ENCODE results near the gene CDY2A. TPM values are rescaled to one million over a fixed set of nuclear protein-coding genes. Genes with fewer than 3 reads are reported as not detected.
"Not testable (repeated sequence)": the region's sequence is repeated elsewhere in the genome, so short reads cannot be mapped to it uniquely, and the experiment has no call there.

CDY2A gene, protein sequence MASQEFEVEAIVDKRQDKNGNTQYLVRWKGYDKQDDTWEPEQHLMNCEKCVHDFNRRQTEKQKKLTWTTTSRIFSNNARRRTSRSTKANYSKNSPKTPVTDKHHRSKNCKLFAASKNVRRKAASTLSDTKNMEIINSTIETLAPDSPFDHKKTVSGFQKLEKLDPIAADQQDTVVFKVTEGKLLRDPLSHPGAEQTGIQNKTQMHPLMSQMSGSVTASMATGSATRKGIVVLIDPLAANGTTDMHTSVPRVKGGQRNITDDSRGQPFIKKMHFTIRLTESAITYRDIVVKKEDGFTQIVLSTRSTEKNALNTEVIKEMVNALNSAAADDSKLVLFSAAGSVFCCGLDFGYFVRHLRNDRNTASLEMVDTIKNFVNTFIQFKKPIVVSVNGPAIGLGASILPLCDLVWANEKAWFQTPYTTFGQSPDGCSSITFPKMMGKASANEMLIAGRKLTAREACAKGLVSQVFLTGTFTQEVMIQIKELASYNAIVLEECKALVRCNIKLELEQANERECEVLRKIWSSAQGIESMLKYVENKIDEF
- total RNA-seq = not detected in 2 replicates

DNA sequence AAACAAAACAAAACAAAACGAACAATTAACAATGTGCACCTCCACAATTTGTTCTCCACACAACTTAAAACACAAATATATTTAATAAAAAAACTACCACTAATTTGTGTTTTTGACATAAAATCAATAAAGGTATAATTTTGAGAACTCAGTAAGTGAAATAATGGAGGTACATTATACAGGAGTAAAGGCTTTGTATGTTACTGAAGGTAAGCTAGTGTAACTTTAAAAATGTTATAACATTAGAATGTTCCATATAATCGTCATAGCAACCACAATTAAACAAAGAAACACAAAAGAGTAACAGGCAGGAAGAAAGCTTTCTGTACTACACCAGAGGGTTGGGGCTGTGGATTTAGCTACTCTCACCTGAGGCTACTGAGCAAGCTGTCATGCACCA, at the start of gene CDY2A:
Gene CDY2A (plus strand): TSS at position 301 of the 400 bp plus-strand sequence. CDS start 328 bp downstream, outside the sequence.
- not testable (repeated sequence) for DNase-seq (ENCODE audit: insufficient read length, low spot score, missing footprints); H3K4me1 ChIP-seq (ENCODE audit: insufficient read depth, low read length); H2AFZ ChIP-seq (ENCODE audit: low read length); H3K79me2 ChIP-seq (ENCODE audit: insufficient read depth, low read length); H4K20me1 ChIP-seq (ENCODE audit: insufficient read depth, low read length); H3K36me3 ChIP-seq (ENCODE audit: insufficient read depth, low read length); H3K9me3 ChIP-seq (ENCODE audit: low read depth, low read length); H3K27me3 ChIP-seq (ENCODE audit: insufficient read depth, low read length); H3K27ac ChIP-seq (ENCODE audit: low read depth, low read length); H3K4me3 ChIP-seq (ENCODE audit: insufficient read depth, low read length); H3K4me2 ChIP-seq (ENCODE audit: insufficient read depth, low read length)

DNA sequence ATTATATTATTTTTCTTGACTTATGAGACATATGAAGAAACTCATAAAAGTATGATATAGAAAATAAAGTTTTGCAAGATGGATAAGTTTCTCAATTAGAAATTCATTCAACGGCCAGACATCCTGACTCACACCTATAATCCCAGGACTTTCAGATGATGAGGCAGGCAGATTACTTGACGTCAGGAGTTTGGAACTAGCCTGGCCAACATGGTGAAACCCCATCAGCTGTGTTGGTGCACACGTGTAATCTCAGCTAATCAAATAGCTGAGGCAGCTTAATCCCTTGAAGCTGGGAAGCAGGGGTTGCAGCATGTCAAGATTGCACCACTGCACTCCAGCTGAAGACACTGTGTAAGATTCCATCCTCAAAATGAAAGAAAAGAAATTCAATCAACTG, 28.0 kb upstream of the CDY2A start:
- not testable (repeated sequence) for H3K4me3 ChIP-seq (ENCODE audit: insufficient read depth, low read length); H3K36me3 ChIP-seq (ENCODE audit: insufficient read depth, low read length); H4K20me1 ChIP-seq (ENCODE audit: insufficient read depth, low read length); H3K27ac ChIP-seq (ENCODE audit: low read depth, low read length); H3K79me2 ChIP-seq (ENCODE audit: insufficient read depth, low read length); H3K4me1 ChIP-seq (ENCODE audit: insufficient read depth, low read length); H2AFZ ChIP-seq (ENCODE audit: low read length); H3K9me3 ChIP-seq (ENCODE audit: low read depth, low read length); H3K27me3 ChIP-seq (ENCODE audit: insufficient read depth, low read length); DNase-seq (ENCODE audit: insufficient read length, low spot score, missing footprints); H3K4me2 ChIP-seq (ENCODE audit: insufficient read depth, low read length)

DNA sequence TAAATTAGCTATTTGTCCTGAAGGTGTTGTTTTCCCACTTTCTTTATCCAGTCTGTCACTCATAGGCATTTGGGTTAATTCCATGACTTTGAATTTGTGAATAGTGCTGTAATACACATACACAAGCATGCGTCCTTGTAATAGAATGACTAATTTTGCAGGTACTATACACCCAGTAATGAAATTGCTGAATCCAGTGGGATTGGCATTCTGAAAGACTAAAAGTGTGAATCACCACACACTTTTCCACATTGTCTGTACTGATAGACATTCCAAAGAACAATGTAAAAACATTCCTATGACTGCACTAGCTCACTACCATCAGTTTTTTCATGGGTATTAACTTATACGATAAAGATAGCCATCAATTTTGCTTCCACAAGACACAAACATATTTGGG, 27.3 kb upstream of the CDY2A start:
- H3K9me3 ChIP-seq (ENCODE audit: low read depth, low read length); H3K4me1 ChIP-seq (ENCODE audit: insufficient read depth, low read length): not testable (repeated sequence)

DNA sequence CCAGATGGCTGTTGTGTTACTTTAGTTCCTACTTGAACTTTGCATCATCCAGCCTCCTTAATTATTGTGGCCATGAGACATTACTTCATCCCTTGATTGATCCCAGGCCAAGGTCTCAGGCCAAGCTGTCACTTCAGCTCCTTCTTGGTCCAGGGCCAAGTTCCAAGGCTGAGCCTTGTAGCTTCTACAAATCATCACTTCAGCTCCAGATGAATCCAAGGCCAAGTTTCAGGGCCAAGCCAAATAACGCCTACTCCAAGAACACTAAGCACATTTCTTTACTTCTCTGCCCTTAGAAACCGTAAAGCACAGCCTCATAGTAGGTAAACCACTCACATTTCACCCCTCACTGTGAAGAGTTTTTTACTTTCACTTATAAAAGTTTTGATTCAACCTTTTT, 1.7 kb upstream of the CDY2A start:
- H2AFZ ChIP-seq (ENCODE audit: low read length); H3K36me3 ChIP-seq (ENCODE audit: insufficient read depth, low read length); H3K9me3 ChIP-seq (ENCODE audit: low read depth, low read length); H3K79me2 ChIP-seq (ENCODE audit: insufficient read depth, low read length); H3K27me3 ChIP-seq (ENCODE audit: insufficient read depth, low read length); H3K4me3 ChIP-seq (ENCODE audit: insufficient read depth, low read length); H3K4me2 ChIP-seq (ENCODE audit: insufficient read depth, low read length); H3K27ac ChIP-seq (ENCODE audit: low read depth, low read length); H4K20me1 ChIP-seq (ENCODE audit: insufficient read depth, low read length); DNase-seq (ENCODE audit: insufficient read length, low spot score, missing footprints); H3K4me1 ChIP-seq (ENCODE audit: insufficient read depth, low read length): not testable (repeated sequence)

More for the DNA sequence above, 27.3 kb upstream of the CDY2A start:
- H3K4me3 ChIP-seq (ENCODE audit: insufficient read depth, low read length); H4K20me1 ChIP-seq (ENCODE audit: insufficient read depth, low read length); H3K27me3 ChIP-seq (ENCODE audit: insufficient read depth, low read length); H3K36me3 ChIP-seq (ENCODE audit: insufficient read depth, low read length); DNase-seq (ENCODE audit: insufficient read length, low spot score, missing footprints); H2AFZ ChIP-seq (ENCODE audit: low read length); H3K27ac ChIP-seq (ENCODE audit: low read depth, low read length); H3K4me2 ChIP-seq (ENCODE audit: insufficient read depth, low read length); H3K79me2 ChIP-seq (ENCODE audit: insufficient read depth, low read length): not testable (repeated sequence)

DNA sequence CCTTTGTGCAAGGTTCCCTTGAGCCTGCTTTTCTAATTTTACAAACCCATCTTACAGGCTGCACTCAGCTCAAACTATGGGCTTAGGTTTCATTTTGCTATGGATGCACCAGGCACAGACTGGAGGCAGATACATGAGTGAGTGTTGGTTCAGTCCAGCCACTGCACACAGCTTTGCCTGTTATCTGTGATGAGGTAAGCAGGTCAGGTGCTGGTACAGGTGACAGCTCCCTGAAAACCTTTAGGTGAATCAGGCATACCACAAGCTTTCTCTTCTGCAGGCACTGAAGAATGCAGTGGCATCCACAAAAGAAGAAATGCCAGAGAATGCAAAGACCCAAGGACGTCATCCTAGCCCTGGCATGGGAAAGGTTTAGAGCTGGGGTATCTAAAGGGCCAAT, 3.3 kb downstream of the CDY2A start:
- not testable (repeated sequence) for H3K4me1 ChIP-seq (ENCODE audit: insufficient read depth, low read length); H3K79me2 ChIP-seq (ENCODE audit: insufficient read depth, low read length); DNase-seq (ENCODE audit: insufficient read length, low spot score, missing footprints); H2AFZ ChIP-seq (ENCODE audit: low read length); H3K27me3 ChIP-seq (ENCODE audit: insufficient read depth, low read length); H3K36me3 ChIP-seq (ENCODE audit: insufficient read depth, low read length); H3K9me3 ChIP-seq (ENCODE audit: low read depth, low read length); H3K4me3 ChIP-seq (ENCODE audit: insufficient read depth, low read length); H3K27ac ChIP-seq (ENCODE audit: low read depth, low read length); H4K20me1 ChIP-seq (ENCODE audit: insufficient read depth, low read length); H3K4me2 ChIP-seq (ENCODE audit: insufficient read depth, low read length)

DNA sequence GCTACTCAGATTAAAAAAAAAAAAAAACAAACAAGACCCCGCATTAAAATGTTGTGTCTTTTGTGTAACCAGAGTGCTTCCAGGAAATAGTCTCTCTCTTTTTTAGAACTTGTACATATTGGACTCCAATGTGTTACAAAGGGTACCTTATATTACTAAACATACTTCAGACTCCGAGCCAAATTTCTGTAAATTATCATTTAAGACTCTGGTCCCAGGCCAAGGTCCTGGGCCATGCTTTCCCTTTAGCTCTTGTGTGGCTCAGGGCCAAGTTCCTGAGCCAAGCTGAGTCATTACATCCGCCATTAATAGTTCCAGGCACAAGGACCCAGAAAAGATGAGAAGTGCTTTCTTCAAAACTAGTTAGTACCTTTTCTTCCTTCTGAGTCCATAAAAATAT, 4.6 kb downstream of the CDY2A start:
- not testable (repeated sequence) for H3K27me3 ChIP-seq (ENCODE audit: insufficient read depth, low read length); H3K4me2 ChIP-seq (ENCODE audit: insufficient read depth, low read length); H3K79me2 ChIP-seq (ENCODE audit: insufficient read depth, low read length); H3K4me1 ChIP-seq (ENCODE audit: insufficient read depth, low read length); H3K9me3 ChIP-seq (ENCODE audit: low read depth, low read length); H3K36me3 ChIP-seq (ENCODE audit: insufficient read depth, low read length); H3K27ac ChIP-seq (ENCODE audit: low read depth, low read length); H3K4me3 ChIP-seq (ENCODE audit: insufficient read depth, low read length); DNase-seq (ENCODE audit: insufficient read length, low spot score, missing footprints); H4K20me1 ChIP-seq (ENCODE audit: insufficient read depth, low read length); H2AFZ ChIP-seq (ENCODE audit: low read length)

DNA sequence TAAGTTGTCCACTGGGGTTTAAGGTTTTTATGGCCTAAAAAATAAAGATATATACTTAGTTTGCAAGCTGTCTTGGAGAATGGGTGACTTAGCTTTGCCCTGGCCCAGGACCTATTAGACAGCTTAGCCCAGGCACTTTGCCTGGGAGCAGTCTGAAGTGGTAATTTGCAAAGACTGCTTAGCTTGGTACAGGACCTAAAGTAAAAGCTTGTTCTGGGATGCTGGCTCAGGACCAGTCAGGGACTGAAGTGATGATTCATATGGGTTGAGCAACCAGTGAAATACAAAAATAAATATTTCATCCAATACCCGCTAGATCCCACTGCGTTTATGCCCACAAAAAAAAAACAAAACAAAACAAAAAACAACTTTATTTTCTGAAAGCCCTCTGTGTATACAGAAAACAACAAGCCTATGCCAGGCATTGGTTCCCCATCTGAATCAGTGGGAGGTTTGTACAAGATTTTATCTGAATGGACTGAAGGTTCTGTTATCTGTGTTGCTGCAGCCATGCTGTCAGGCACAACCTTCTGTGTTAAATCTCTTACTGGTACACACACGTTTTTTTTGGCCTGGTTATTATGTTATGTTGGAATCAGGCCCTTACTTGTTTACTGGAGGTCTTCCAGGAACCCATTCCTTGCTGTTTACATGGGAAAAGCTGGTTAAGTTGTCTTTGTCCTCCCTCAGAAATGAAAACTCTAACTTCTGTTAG, 8.7 kb downstream of the CDY2A start:
- H3K27ac ChIP-seq (ENCODE audit: low read depth, low read length); H4K20me1 ChIP-seq (ENCODE audit: insufficient read depth, low read length); H3K9me3 ChIP-seq (ENCODE audit: low read depth, low read length); H3K27me3 ChIP-seq (ENCODE audit: insufficient read depth, low read length); H3K4me3 ChIP-seq (ENCODE audit: insufficient read depth, low read length); H3K4me1 ChIP-seq (ENCODE audit: insufficient read depth, low read length); H2AFZ ChIP-seq (ENCODE audit: low read length); H3K79me2 ChIP-seq (ENCODE audit: insufficient read depth, low read length); H3K4me2 ChIP-seq (ENCODE audit: insufficient read depth, low read length); DNase-seq (ENCODE audit: insufficient read length, low spot score, missing footprints); H3K36me3 ChIP-seq (ENCODE audit: insufficient read depth, low read length): not testable (repeated sequence)

DNA sequence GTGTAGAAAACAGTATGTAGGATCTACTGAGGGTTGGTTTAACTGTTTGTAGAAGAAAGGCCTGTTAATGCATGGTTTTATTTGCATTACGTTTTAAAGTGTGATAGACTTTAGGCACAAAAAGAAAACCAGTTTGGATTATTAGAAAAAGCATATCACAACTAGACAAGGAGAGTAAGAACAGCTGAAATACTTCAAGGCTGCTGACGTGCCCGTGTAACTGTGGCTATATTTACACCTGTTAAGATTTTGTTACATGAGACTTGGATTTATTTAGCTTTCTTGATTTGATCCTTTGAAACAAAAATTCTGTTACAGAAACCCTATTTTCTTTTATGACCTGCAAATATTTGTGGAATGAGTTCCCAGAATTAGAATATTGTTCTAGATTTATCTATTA, 9.3 kb downstream of the CDY2A start:
- not testable (repeated sequence) for H3K27ac ChIP-seq (ENCODE audit: low read depth, low read length); H3K79me2 ChIP-seq (ENCODE audit: insufficient read depth, low read length); DNase-seq (ENCODE audit: insufficient read length, low spot score, missing footprints); H3K27me3 ChIP-seq (ENCODE audit: insufficient read depth, low read length); H3K9me3 ChIP-seq (ENCODE audit: low read depth, low read length); H4K20me1 ChIP-seq (ENCODE audit: insufficient read depth, low read length); H3K4me3 ChIP-seq (ENCODE audit: insufficient read depth, low read length); H3K4me1 ChIP-seq (ENCODE audit: insufficient read depth, low read length); H2AFZ ChIP-seq (ENCODE audit: low read length); H3K36me3 ChIP-seq (ENCODE audit: insufficient read depth, low read length); H3K4me2 ChIP-seq (ENCODE audit: insufficient read depth, low read length)

DNA sequence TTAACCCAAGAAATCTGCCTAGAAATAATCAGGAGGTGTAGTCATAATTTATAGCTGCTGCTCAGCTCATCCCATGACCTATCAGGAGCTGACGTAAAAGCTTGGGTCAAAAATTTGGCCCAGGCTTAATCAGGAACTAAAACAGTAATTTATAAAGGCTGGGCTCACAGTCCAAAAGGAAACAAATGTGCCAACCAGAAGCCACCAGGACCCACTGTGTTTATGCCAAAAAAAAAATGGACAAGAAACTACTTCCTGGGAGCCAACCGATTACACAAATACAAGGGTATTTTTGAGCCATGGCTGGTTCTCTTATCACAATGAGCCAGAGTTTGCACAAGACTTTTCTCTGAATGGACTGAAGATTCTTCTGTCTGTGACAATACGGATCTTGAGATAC, 19.4 kb downstream of the CDY2A start:
- H3K27me3 ChIP-seq (ENCODE audit: insufficient read depth, low read length); H4K20me1 ChIP-seq (ENCODE audit: insufficient read depth, low read length); H3K27ac ChIP-seq (ENCODE audit: low read depth, low read length); H3K4me3 ChIP-seq (ENCODE audit: insufficient read depth, low read length); H3K36me3 ChIP-seq (ENCODE audit: insufficient read depth, low read length); H3K4me2 ChIP-seq (ENCODE audit: insufficient read depth, low read length); DNase-seq (ENCODE audit: insufficient read length, low spot score, missing footprints); H2AFZ ChIP-seq (ENCODE audit: low read length); H3K79me2 ChIP-seq (ENCODE audit: insufficient read depth, low read length); H3K9me3 ChIP-seq (ENCODE audit: low read depth, low read length); H3K4me1 ChIP-seq (ENCODE audit: insufficient read depth, low read length): not testable (repeated sequence)
